ENCODE measurements around the gene NOC3L. TPM values are rescaled to one million over a fixed set of nuclear protein-coding genes. Genes with fewer than 3 reads are reported as not detected.
A peak's percentile ranks its signal among the peaks of the same experiment; 100 is the strongest.

Gene NOC3L
- polyA plus RNA-seq, 1 of the 3 experiments (the other 2 are of a cell fraction), result 9.0 TPM

DNA sequence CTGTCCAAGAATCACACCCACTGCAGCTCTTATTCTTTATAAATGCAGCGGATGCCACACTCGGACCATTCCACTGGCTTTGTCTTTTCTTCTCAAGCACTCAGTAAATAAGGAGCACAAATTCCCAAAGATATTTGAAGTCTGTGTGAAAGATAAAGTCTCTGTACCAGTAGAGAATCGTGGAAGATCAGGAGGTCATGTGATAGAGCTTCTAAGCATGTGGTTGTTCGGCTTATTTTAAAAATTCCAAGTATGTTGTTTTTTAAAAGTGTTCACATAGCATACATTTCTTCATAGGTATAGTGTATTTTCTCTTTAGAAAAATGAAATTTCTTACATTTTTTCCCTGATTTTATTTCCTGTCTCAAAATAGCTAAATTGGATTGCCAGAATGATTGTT lies 75.8 kb downstream of the NOC3L start:
- ChIA-PET CTCF (no interaction called here), POLR2A (no interaction called here)
- WGBS (ENCODE audit: low lambda C conversion rate), result 76% methylated on average over 4 of the region's 4 CpGs
- TF ChIP-seq, protein P1, sequence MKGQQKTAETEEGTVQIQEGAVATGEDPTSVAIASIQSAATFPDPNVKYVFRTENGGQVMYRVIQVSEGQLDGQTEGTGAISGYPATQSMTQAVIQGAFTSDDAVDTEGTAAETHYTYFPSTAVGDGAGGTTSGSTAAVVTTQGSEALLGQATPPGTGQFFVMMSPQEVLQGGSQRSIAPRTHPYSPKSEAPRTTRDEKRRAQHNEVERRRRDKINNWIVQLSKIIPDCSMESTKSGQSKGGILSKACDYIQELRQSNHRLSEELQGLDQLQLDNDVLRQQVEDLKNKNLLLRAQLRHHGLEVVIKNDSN (IDR thresholded peaks at IDR 0.05; ENCODE audit: borderline replicate concordance, low read depth), result peak; percentile 14; the same call in 1 of the 2 replicates
- TF ChIP-seq, protein P2, sequence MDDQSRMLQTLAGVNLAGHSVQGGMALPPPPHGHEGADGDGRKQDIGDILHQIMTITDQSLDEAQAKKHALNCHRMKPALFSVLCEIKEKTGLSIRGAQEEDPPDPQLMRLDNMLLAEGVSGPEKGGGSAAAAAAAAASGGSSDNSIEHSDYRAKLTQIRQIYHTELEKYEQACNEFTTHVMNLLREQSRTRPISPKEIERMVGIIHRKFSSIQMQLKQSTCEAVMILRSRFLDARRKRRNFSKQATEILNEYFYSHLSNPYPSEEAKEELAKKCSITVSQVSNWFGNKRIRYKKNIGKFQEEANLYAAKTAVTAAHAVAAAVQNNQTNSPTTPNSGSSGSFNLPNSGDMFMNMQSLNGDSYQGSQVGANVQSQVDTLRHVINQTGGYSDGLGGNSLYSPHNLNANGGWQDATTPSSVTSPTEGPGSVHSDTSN (IDR thresholded peaks at IDR 0.05), result no peak
- no peak for TF ChIP-seq JUND (IDR thresholded peaks at IDR 0.05)
- Histone ChIP-seq H3K4me2 (peak overlapping the region; percentile 10), H3K36me3 (replicated peaks in 1 of 2; ENCODE audit: control insufficient read depth in 1 of 2, insufficient read depth in 2 of 2, low read length in 1 of 2) (no peaks in the 10 kb centered on the region), H3K9ac (no peak overlapping the region), H3K79me2 (ENCODE audit: insufficient read depth) (no peaks in the 10 kb centered on the region), H3K4me1 (ENCODE audit: control insufficient read depth in 1 of 2, insufficient read depth in 2 of 2, low read depth in 1 of 2, low read length in 1 of 2) (no peaks in the 10 kb centered on the region; a peak in 1 of 4 replicates), H3K27me3 (ENCODE audit: insufficient read depth) (no peaks in the 10 kb centered on the region), H2AFZ (ENCODE audit: low read depth) (no peak overlapping the region; the same call in 1 of the 2 replicates), H3F3A (replicated peaks; ENCODE audit: insufficient read depth) (no peaks in the 10 kb centered on the region), H3K27ac (ENCODE audit: low read depth in 2 of 2, low read length in 1 of 2) (no peak overlapping the region; a peak in 1 of 4 replicates), H3K4me3 (ENCODE audit: low read depth in 2 of 2, low read length in 1 of 2) (no peak overlapping the region), H3K9me3 (no peaks in the 10 kb centered on the region), H3K9me2 (no peaks in the 10 kb centered on the region), H4K20me1 (ENCODE audit: insufficient read depth) (no peaks in the 10 kb centered on the region)
- no peak for DNase-seq

DNA sequence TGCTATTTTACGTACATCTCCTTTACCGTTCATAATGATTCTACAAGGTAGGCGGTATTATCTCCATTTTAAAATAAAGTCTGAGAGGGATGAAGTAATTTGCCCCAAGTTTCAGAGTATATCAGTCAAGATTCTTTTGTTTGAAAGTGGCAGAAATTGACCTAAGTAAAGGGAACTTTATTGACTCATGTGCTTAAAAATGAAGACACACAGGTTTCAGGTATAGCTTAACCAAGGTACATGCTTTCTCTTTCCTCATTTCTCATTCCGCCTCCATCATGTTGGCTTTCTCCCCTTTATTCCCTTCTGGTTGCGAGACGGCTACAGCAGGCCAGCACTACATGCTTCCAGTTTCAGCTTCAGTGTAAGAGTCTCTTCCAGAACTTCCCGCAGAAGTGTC lies 77.5 kb downstream of the NOC3L start:
- Histone ChIP-seq H3K9ac (no peak overlapping the region), H3F3A (replicated peaks; ENCODE audit: insufficient read depth) (no peaks in the 10 kb centered on the region), H3K9me3 (no peaks in the 10 kb centered on the region), H3K4me2 (no peak overlapping the region), H3K27ac (ENCODE audit: low read depth in 2 of 2, low read length in 1 of 2) (no peak overlapping the region), H3K4me3 (ENCODE audit: low read depth in 2 of 2, low read length in 1 of 2) (no peak overlapping the region), H3K9me2 (no peaks in the 10 kb centered on the region), H3K27me3 (ENCODE audit: insufficient read depth) (no peaks in the 10 kb centered on the region), H3K79me2 (ENCODE audit: insufficient read depth) (no peaks in the 10 kb centered on the region), H3K4me1 (ENCODE audit: control insufficient read depth in 1 of 2, insufficient read depth in 2 of 2, low read depth in 1 of 2, low read length in 1 of 2) (no peaks in the 10 kb centered on the region; a peak in 1 of 4 replicates), H4K20me1 (ENCODE audit: insufficient read depth) (no peaks in the 10 kb centered on the region), H3K36me3 (replicated peaks in 1 of 2; ENCODE audit: control insufficient read depth in 1 of 2, insufficient read depth in 2 of 2, low read length in 1 of 2) (no peaks in the 10 kb centered on the region), H2AFZ (ENCODE audit: low read depth) (no peak overlapping the region)
- DNase-seq, result no peak
- TF ChIP-seq, protein P3, sequence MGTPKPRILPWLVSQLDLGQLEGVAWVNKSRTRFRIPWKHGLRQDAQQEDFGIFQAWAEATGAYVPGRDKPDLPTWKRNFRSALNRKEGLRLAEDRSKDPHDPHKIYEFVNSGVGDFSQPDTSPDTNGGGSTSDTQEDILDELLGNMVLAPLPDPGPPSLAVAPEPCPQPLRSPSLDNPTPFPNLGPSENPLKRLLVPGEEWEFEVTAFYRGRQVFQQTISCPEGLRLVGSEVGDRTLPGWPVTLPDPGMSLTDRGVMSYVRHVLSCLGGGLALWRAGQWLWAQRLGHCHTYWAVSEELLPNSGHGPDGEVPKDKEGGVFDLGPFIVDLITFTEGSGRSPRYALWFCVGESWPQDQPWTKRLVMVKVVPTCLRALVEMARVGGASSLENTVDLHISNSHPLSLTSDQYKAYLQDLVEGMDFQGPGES (IDR thresholded peaks at IDR 0.05; ENCODE audit: low read depth, low read length), result no peak
- no peak for TF ChIP-seq GATA2 (CRISPR knock-in tag; IDR thresholded peaks at IDR 0.05)
- no peak for TF ChIP-seq POLR2AphosphoS5 (IDR thresholded peaks at IDR 0.05; ENCODE audit: low read depth, low read length)
- no peak for TF ChIP-seq EZH2phosphoT487 (IDR thresholded peaks at IDR 0.05; ENCODE audit: borderline replicate concordance, low read depth)
- no peak for TF ChIP-seq RCOR1 (IDR thresholded peaks at IDR 0.05; ENCODE audit: low read length)
- TF ChIP-seq RXRA (IDR thresholded peaks at IDR 0.05; ENCODE audit: borderline replicate concordance, low read depth), result no peak
- TF ChIP-seq NRF1 (IDR thresholded peaks at IDR 0.05; ENCODE audit: low read depth, low read length), result no peak
- TF ChIP-seq, protein P4, sequence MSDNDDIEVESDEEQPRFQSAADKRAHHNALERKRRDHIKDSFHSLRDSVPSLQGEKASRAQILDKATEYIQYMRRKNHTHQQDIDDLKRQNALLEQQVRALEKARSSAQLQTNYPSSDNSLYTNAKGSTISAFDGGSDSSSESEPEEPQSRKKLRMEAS (IDR thresholded peaks at IDR 0.05; ENCODE audit: low read depth), result no peak
- no peak for TF ChIP-seq RFX5 (IDR thresholded peaks at IDR 0.05; ENCODE audit: low read length)
- no peak for TF ChIP-seq SMC3 (IDR thresholded peaks at IDR 0.05; ENCODE audit: low read depth, low read length)
- TF ChIP-seq SIN3A (IDR thresholded peaks at IDR 0.05; ENCODE audit: borderline replicate concordance, low read depth, low read length), result no peak
- CTCF ChIA-PET, result interaction anchor here (1.7 kb wide), 1 partner anchor 159 kb away, joined by 7 read pairs; no protein-coding TSS in a partner anchor
- 89% methylated on average over 7 of the region's 7 CpGs for WGBS (ENCODE audit: low lambda C conversion rate)
- POLR2A ChIA-PET, result no interaction called here

Other genes with a start within 250 kb of the NOC3L start
- 1.8 and 2.5 TPM in 2 replicates for gene TBC1D12, start 39.6 kb upstream of the NOC3L start, polyA plus RNA-seq (2012; rRNA removed)
- 13.5 and 17.3 TPM in 2 replicates for gene HELLS, start 182.8 kb upstream of the NOC3L start, polyA plus RNA-seq (2012; rRNA removed)

Data from SK-N-SH (cell line).